Keratinocyte (primary cell): ENCODE measurements around the gene TMEM88.

Experiments used
- EZH2 ChIP-seq: IDR thresholded peaks from one replicate; pipeline ENCODE4 v1.6.1; 2012; ENCODE audit warnings: inconsistent platforms, mild to moderate bottlenecking, low read length, moderate library complexity
- TF ChIP-seq, protein P1 (sequence below), 3 experiments: IDR thresholded peaks in 1 of 3; conservative IDR thresholded peaks in 1 of 3; optimal IDR thresholded peaks in 1 of 3; 2 replicates in 2 of 3; 3 replicates in 1 of 3; pipeline versions ENCODE3 to v1.5.1; 2011; ENCODE audit warnings: low read length in 3 of 3, mild to moderate bottlenecking in 3 of 3, moderate library complexity in 2 of 3, control low read depth in 1 of 3, inconsistent platforms in 1 of 3; ENCODE audit not compliant: insufficient read depth in 2 of 3; ENCODE audit errors: extremely low read depth in 1 of 3

DNA sequence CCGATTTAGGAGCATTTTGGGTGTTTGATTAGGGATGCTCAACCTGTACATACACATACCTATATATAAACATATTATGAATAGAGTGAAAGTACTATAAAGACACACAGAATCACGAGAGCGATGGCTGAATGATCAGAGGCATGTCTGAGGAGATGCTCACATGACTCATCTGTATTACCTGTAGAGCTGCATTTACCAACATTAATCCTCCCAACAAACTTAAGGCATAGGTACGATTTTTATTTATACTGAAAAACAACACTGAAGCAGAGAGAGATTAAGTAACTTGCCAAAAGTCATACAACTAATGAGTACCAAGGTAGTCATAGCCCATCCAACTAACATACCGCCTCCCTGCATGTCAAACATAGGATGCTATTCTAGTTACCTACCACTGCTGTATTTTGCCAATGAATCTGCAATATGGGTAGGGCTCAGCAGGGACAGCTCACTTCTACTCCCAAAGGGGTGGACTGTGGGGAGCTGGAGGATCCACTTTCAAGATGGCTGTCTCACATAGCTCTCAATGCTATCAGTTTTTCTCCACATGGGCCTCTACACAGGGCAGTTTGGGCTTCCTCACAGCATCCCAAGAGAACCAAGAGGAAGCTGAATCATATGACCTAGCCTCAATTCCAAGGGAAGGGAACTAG is 10.3 kb downstream of the TMEM88 start:
- TF ChIP-seq, protein P1, sequence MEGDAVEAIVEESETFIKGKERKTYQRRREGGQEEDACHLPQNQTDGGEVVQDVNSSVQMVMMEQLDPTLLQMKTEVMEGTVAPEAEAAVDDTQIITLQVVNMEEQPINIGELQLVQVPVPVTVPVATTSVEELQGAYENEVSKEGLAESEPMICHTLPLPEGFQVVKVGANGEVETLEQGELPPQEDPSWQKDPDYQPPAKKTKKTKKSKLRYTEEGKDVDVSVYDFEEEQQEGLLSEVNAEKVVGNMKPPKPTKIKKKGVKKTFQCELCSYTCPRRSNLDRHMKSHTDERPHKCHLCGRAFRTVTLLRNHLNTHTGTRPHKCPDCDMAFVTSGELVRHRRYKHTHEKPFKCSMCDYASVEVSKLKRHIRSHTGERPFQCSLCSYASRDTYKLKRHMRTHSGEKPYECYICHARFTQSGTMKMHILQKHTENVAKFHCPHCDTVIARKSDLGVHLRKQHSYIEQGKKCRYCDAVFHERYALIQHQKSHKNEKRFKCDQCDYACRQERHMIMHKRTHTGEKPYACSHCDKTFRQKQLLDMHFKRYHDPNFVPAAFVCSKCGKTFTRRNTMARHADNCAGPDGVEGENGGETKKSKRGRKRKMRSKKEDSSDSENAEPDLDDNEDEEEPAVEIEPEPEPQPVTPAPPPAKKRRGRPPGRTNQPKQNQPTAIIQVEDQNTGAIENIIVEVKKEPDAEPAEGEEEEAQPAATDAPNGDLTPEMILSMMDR (optimal IDR thresholded peaks at IDR 0.05 in 1 of 3, IDR thresholded peaks at IDR 0.05 in 1 of 3, conservative IDR thresholded peaks at IDR 0.05 in 1 of 3; ENCODE audit: extremely low read depth in 1 of 3, insufficient read depth in 2 of 3, low read length in 3 of 3): no peak
- TF ChIP-seq EZH2: no peak
